ENCODE data around the gene RAB6A.

DNA sequence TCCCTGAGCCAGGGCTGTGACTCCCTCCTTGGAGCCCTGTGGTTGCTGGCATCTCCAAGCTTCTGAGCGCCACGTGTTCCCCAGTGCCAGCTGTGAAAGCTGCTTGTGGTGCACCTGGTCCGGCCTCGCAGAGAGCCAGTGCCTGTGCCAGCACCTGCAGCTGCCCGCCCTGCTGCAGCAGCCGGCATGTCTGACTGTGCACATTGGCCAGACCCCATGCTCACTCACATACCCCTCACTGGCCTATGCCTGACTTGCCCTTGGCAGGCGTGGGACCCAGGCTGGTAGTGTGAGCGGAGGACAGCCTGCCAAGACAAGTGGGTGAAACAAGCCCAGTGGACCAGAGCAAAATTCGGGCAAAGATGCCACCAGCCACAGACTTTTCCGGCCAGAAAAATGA, 36.6 kb upstream of the RAB6A start:
- TF ChIP-seq EZH2 (IDR thresholded peaks at IDR 0.05) (no peak), POLR2AphosphoS5 (IDR thresholded peaks at IDR 0.05; ENCODE audit: borderline replicate concordance, low read depth, low read length) (no peak)
